Mucosa of stomach (tissue), 1 donor: ENCODE results near the gene ADAMTS6.

ENCODE experiments used
- H3K27me3 ChIP-seq: one replicate; pipeline ENCODE4 v1.7.0; 2013; ENCODE audit warnings: mild to moderate bottlenecking, low read length; ENCODE audit not compliant: control insufficient read depth, insufficient read depth
- H3K36me3 ChIP-seq: one replicate; pipeline ENCODE4 v1.7.0; 2013; ENCODE audit warnings: low read length; ENCODE audit not compliant: control insufficient read depth, insufficient read depth
- H3K4me1 ChIP-seq: one replicate; pipeline ENCODE4 v1.7.0; 2013; ENCODE audit warnings: mild to moderate bottlenecking, low read length; ENCODE audit not compliant: control insufficient read depth, insufficient read depth
- H3K4me3 ChIP-seq: one replicate; pipeline ENCODE4 v1.7.0; 2013; ENCODE audit warnings: low read length
- H3K9ac ChIP-seq: one replicate; pipeline ENCODE4 v1.7.0; 2013; ENCODE audit warnings: mild to moderate bottlenecking, low read length, moderate library complexity
- H3K9me3 ChIP-seq: one replicate; pipeline ENCODE4 v1.7.0; 2013; ENCODE audit warnings: mild to moderate bottlenecking, low read length, moderate library complexity; ENCODE audit not compliant: control insufficient read depth
- donor health status: Pancreatic carcinoma.

The ADAMTS6 gene

GRCh38 chr5:65305913-65306312 is 175.8 kb downstream of the ADAMTS6 start:
- Histone ChIP-seq H3K27me3 (no peaks in the 10 kb centered on the region), H3K9me3 (no peaks in the 10 kb centered on the region), H3K9ac (no peak overlapping the region), H3K4me3 (no peak overlapping the region), H3K4me1 (no peaks in the 10 kb centered on the region), H3K36me3 (no peaks in the 10 kb centered on the region)

- Histone ChIP-seq H3K4me1 (no peaks in the 10 kb centered on the region), H3K4me3 (no peak overlapping the region)
Observed at GRCh38 chr5:65299861-65300260, 181.9 kb downstream of the ADAMTS6 start.

GRCh38 chr5:65296067-65296466 is 185.7 kb downstream of the ADAMTS6 start:
- Histone ChIP-seq H3K36me3 (no peaks in the 10 kb centered on the region), H3K4me3 (no peak overlapping the region), H3K27me3 (no peaks in the 10 kb centered on the region), H3K9ac (no peak overlapping the region), H3K9me3 (no peaks in the 10 kb centered on the region), H3K4me1 (no peaks in the 10 kb centered on the region)

More at GRCh38 chr5:65299861-65300260, 181.9 kb downstream of the ADAMTS6 start:
- H3K27me3 ChIP-seq, result no peaks in the 10 kb centered on the region
- H3K36me3 ChIP-seq, result no peaks in the 10 kb centered on the region
- no peaks in the 10 kb centered on the region for H3K9me3 ChIP-seq
- H3K9ac ChIP-seq, result no peak overlapping the region

- H3K27me3 ChIP-seq, result no peaks in the 10 kb centered on the region
- no peaks in the 10 kb centered on the region for H3K9me3 ChIP-seq
- H3K9ac ChIP-seq, result no peak overlapping the region
- no peaks in the 10 kb centered on the region for H3K36me3 ChIP-seq
- H3K4me1 ChIP-seq, result no peaks in the 10 kb centered on the region
- no peak overlapping the region for H3K4me3 ChIP-seq
Observed at GRCh38 chr5:65292196-65292595, 189.5 kb downstream of the ADAMTS6 start.

GRCh38 chr5:65290677-65291076 is 191.0 kb downstream of the ADAMTS6 start:
- Histone ChIP-seq H3K27me3 (no peaks in the 10 kb centered on the region), H3K4me1 (no peaks in the 10 kb centered on the region), H3K9ac (no peak overlapping the region), H3K36me3 (no peaks in the 10 kb centered on the region), H3K9me3 (no peaks in the 10 kb centered on the region), H3K4me3 (no peak overlapping the region)

- Histone ChIP-seq H3K27me3 (no peaks in the 10 kb centered on the region), H3K4me1 (no peaks in the 10 kb centered on the region), H3K9me3 (no peaks in the 10 kb centered on the region), H3K4me3 (no peak overlapping the region), H3K36me3 (no peaks in the 10 kb centered on the region), H3K9ac (no peak overlapping the region)
Observed at GRCh38 chr5:65288657-65289056, 193.1 kb downstream of the ADAMTS6 start.

GRCh38 chr5:65279603-65280002 is 202.1 kb downstream of the ADAMTS6 start:
- H3K9ac ChIP-seq, result no peak overlapping the region
- no peaks in the 10 kb centered on the region for H3K9me3 ChIP-seq
- no peak overlapping the region for H3K4me3 ChIP-seq
- H3K36me3 ChIP-seq, result no peaks in the 10 kb centered on the region
- H3K27me3 ChIP-seq, result no peaks in the 10 kb centered on the region
- no peaks in the 10 kb centered on the region for H3K4me1 ChIP-seq

- Histone ChIP-seq H3K27me3 (no peaks in the 10 kb centered on the region), H3K36me3 (no peaks in the 10 kb centered on the region), H3K4me1 (no peaks in the 10 kb centered on the region), H3K9ac (no peak overlapping the region), H3K9me3 (no peaks in the 10 kb centered on the region), H3K4me3 (no peak overlapping the region)
Observed at GRCh38 chr5:65276178-65276890, 205.4 kb downstream of the ADAMTS6 start.

- H3K27me3 ChIP-seq, result no peaks in the 10 kb centered on the region
- no peaks in the 10 kb centered on the region for H3K4me1 ChIP-seq
- no peaks in the 10 kb centered on the region for H3K9me3 ChIP-seq
- no peaks in the 10 kb centered on the region for H3K36me3 ChIP-seq
- H3K4me3 ChIP-seq, result no peak overlapping the region
- H3K9ac ChIP-seq, result no peak overlapping the region
Observed at GRCh38 chr5:65271906-65272305, 209.8 kb downstream of the ADAMTS6 start.

GRCh38 chr5:65268525-65268924 is 213.2 kb downstream of the ADAMTS6 start:
- Histone ChIP-seq H3K27me3 (no peaks in the 10 kb centered on the region), H3K9ac (no peak overlapping the region), H3K36me3 (no peaks in the 10 kb centered on the region), H3K4me3 (no peak overlapping the region), H3K4me1 (no peaks in the 10 kb centered on the region), H3K9me3 (no peaks in the 10 kb centered on the region)

- H3K36me3 ChIP-seq, result no peaks in the 10 kb centered on the region
- H3K27me3 ChIP-seq, result no peaks in the 10 kb centered on the region
- H3K9me3 ChIP-seq, result no peaks in the 10 kb centered on the region
- no peak overlapping the region for H3K9ac ChIP-seq
- no peak overlapping the region for H3K4me3 ChIP-seq
- H3K4me1 ChIP-seq, result no peaks in the 10 kb centered on the region
Observed at GRCh38 chr5:65264420-65264819, 217.3 kb downstream of the ADAMTS6 start.

- Histone ChIP-seq H3K36me3 (no peaks in the 10 kb centered on the region), H3K27me3 (no peaks in the 10 kb centered on the region), H3K4me3 (no peak overlapping the region), H3K9me3 (no peaks in the 10 kb centered on the region), H3K9ac (no peak overlapping the region), H3K4me1 (no peaks in the 10 kb centered on the region)
Observed at GRCh38 chr5:65263321-65263720, 218.4 kb downstream of the ADAMTS6 start.

- H3K36me3 ChIP-seq, result no peaks in the 10 kb centered on the region
- no peak overlapping the region for H3K4me3 ChIP-seq
- no peaks in the 10 kb centered on the region for H3K9me3 ChIP-seq
- H3K4me1 ChIP-seq, result no peaks in the 10 kb centered on the region
- no peak overlapping the region for H3K9ac ChIP-seq
- no peaks in the 10 kb centered on the region for H3K27me3 ChIP-seq
Observed at GRCh38 chr5:65262649-65263059, 219.1 kb downstream of the ADAMTS6 start.
